T-cell (primary cell): ENCODE results near the gene TMEM176A. TPM values are rescaled to one million over a fixed set of nuclear protein-coding genes. Genes with fewer than 3 reads are reported as not detected.

ENCODE experiments used
- ATAC-seq, 4 experiments: fragments of 200-7000 bp in 3 of 4; fragments of 150-1000 bp in 1 of 4; cut with Tn5 transposase; replicated peaks in 1 of 4; 1 replicate in 3 of 4; 2 replicates in 1 of 4; pipeline ENCODE4 v1.10.0; 2021; ENCODE audit warnings: moderate library complexity in 3 of 4, mild to moderate bottlenecking in 2 of 4, moderate number of reproducible peaks in 1 of 4
- CTCF ChIA-PET, 2 donors: fragments of 300-600 bp; sonication (Branson Sonifier 250); formaldehyde crosslinking; loops; one replicate each; lab custom pipeline; 2022; ENCODE audit warnings: antibody characterized with exemption in 2 of 2; lab: Charles Lee
- POLR2A ChIA-PET, 2 donors: fragments of 300-600 bp; sonication (Branson Sonifier 250); formaldehyde crosslinking; loops; one replicate each; lab custom pipeline; 2022; ENCODE audit warnings: antibody characterized with exemption in 2 of 2; lab: Charles Lee
- DNase-seq, 35 experiments: peaks; one replicate each; pipeline versions ENCODE4 v3.0.0 to v3.0.0-alpha.2; 2013 to 2023
- H3K27ac ChIP-seq: one replicate; pipeline ENCODE4 v1.5.1; 2013; ENCODE audit warnings: low read length
- H3K27me3 ChIP-seq, 2 experiments: replicated peaks in 1 of 2; 1 replicate in 1 of 2; 2 replicates in 1 of 2; pipeline versions ENCODE4 v1.6.1 to v1.7.0; 2013; ENCODE audit warnings: low read length in 1 of 2, mixed read lengths in 1 of 2; ENCODE audit not compliant: control insufficient read depth in 2 of 2, insufficient read depth in 2 of 2; ENCODE audit errors: extremely low read depth in 1 of 2
- H3K36me3 ChIP-seq, 2 donors: 1 replicate in 1 of 2; 2 replicates in 1 of 2; pipeline versions ENCODE4 v1.6.1 to v1.7.0; 2013; ENCODE audit warnings: low read length in 1 of 2; ENCODE audit not compliant: control insufficient read depth in 2 of 2, insufficient read depth in 1 of 2; ENCODE audit errors: extremely low read depth in 1 of 2
- H3K4me1 ChIP-seq, 2 experiments: 1 replicate in 1 of 2; 2 replicates in 1 of 2; pipeline versions ENCODE4 v1.6.1 to v1.7.0; 2013; ENCODE audit warnings: low read length in 2 of 2, mixed read lengths in 1 of 2; ENCODE audit not compliant: insufficient read depth in 2 of 2, control insufficient read depth in 1 of 2; ENCODE audit errors: extremely low read depth in 1 of 2
- H3K4me3 ChIP-seq, 2 donors: 1 replicate in 1 of 2; 2 replicates in 1 of 2; pipeline versions ENCODE4 v1.5.1 to v1.7.0; 2013; ENCODE audit warnings: mild to moderate bottlenecking in 2 of 2, low read length in 1 of 2, moderate library complexity in 1 of 2; ENCODE audit not compliant: control insufficient read depth in 1 of 2; ENCODE audit errors: extremely low read depth in 1 of 2
- H3K9me3 ChIP-seq: 2 replicates; pipeline ENCODE4 v1.7.0; 2013
- H3K27ac Mint-ChIP-seq, 2 donors: one replicate each; pipeline ENCODE4 v1.8.0; 2020 to 2021; ENCODE audit warnings: mild to moderate bottlenecking in 2 of 2, mixed read lengths in 2 of 2
- H3K27me3 Mint-ChIP-seq, 2 donors: one replicate each; pipeline ENCODE4 v1.8.0; 2021 to 2022; ENCODE audit warnings: mixed read lengths in 2 of 2
- H3K36me3 Mint-ChIP-seq: one replicate; pipeline ENCODE4 v1.8.0; 2021; ENCODE audit warnings: mixed read lengths
- H3K4me1 Mint-ChIP-seq, 3 donors: one replicate each; pipeline ENCODE4 v1.8.0; 2020 to 2022; ENCODE audit warnings: mixed read lengths in 3 of 3, mild to moderate bottlenecking in 1 of 3
- H3K4me3 Mint-ChIP-seq, 3 donors: one replicate each; pipeline ENCODE4 v1.8.0; 2020 to 2022; ENCODE audit warnings: mild to moderate bottlenecking in 3 of 3, mixed read lengths in 3 of 3, moderate library complexity in 3 of 3
- H3K9me3 Mint-ChIP-seq, 3 donors: one replicate each; pipeline ENCODE4 v1.8.0; 2020 to 2022; ENCODE audit warnings: mixed read lengths in 3 of 3
- WGBS: methylation state at CpG from one replicate; pipeline ENCODE4 v1.1.5; 2013; ENCODE audit warnings: missing lambda C conversion rate; ENCODE audit not compliant: insufficient coverage; 5-methylcytosine and 5-hydroxymethylcytosine counted together
- total RNA-seq, 35 experiments: library from RNA in 6 of 35; stranded (reverse) in 6 of 35; fragments of 120-200 nt in 1 of 35; gene quantifications; one replicate each; pipeline versions ENCODE4 v1.2.1 to v1.2.4 and lab custom pipeline; 2013 to 2026

TMEM176A gene
- total RNA-seq, 5 donors from 2014 or later (not counting 1 experiment from before 2014, with no cell fraction given): 0.43 to 0.79 (median 0.73) TPM; not detected in 2

DNA sequence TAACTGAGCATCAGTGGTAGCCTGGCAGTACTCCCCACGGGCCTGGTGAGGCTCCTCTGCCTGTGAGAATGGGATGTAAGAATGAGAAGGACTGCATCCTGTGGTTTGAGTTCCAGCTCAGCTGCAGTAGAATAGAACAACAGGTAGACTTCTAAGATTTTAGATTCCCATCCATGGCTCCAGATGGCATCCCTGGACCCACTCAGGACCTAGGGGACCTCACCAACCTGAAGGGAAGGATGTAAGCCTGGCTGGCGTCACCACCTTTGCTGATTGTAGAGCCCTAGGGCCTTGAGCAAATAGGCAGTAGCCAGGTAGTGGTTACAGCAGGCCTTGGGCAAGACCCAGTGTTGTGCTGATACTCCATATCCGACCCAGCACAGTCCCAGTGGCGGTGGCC lies 42.1 kb downstream of the TMEM176A start:
- ChIA-PET POLR2A (no interaction called here), CTCF (no interaction called here)
- H3K9me3 ChIP-seq: no peaks in the 10 kb centered on the region
- Mint-ChIP-seq H3K36me3 (no peaks in the 10 kb centered on the region), H3K4me3 (no peak overlapping the region), H3K9me3 (no peaks in the 10 kb centered on the region), H3K27ac (no peak overlapping the region), H3K27me3 (no peaks in the 10 kb centered on the region), H3K4me1 (no peaks in the 10 kb centered on the region)
- 70% methylated on average over 2 of the region's 4 CpGs for WGBS
- no peaks in the 10 kb centered on the region for H3K4me1 ChIP-seq
- no peak overlapping the region for H3K4me3 ChIP-seq
- no peaks in the 10 kb centered on the region for H3K36me3 ChIP-seq
- ATAC-seq (no peak), DNase-seq (no peak)
- H3K27me3 ChIP-seq: peaks cover 0 to 13% of the 10 kb centered on the region in 2 experiments
- no peak overlapping the region for H3K27ac ChIP-seq

DNA sequence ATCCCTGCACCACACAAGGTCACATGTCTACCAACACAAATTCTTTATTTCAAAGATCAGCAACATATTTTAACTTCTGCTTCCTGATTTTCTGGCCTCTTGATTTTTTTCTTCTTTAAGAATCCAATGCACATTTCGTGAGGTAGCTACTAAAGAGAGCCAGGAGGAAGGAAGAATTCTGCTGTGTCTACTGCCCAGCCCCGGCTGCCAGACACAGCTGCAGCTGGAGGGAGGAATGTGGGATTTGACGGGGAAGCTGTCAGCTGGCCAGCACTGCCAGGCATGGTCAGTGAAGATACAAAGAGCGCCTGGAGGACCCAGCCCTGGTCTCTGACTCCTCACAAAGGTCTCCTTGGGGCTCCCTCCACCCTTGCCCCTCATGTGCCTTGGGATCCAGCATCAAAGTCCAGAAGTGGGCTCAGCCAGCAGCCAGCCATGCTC lies 44.9 kb downstream of the TMEM176A start:
- ChIA-PET CTCF (interaction anchor here in 1 of 2 donors (0.6 kb wide), 1 partner anchor 59 kb away, joined by 3 read pairs; no protein-coding TSS in a partner anchor), POLR2A (no interaction called here)
- no peaks in the 10 kb centered on the region for H3K4me1 Mint-ChIP-seq
- no peaks in the 10 kb centered on the region for H3K4me1 ChIP-seq
- ATAC-seq: no peak
- no peaks in the 10 kb centered on the region for H3K9me3 ChIP-seq
- H3K27me3 Mint-ChIP-seq: peaks cover 0 to 7% of the 10 kb centered on the region in 2 donors
- H3K4me3 ChIP-seq: no peak overlapping the region
- H3K27me3 ChIP-seq: peaks cover 0 to 12% of the 10 kb centered on the region in 2 experiments
- H3K4me3 Mint-ChIP-seq: no peak overlapping the region
- H3K9me3 Mint-ChIP-seq: no peaks in the 10 kb centered on the region
- no peak overlapping the region for H3K27ac Mint-ChIP-seq
- DNase-seq: peak in 1 of 35 experiments; percentile 14
- H3K36me3 ChIP-seq: no peaks in the 10 kb centered on the region
- H3K36me3 Mint-ChIP-seq: no peaks in the 10 kb centered on the region
- H3K27ac ChIP-seq: no peak overlapping the region
- 58% methylated on average over 3 of the region's 4 CpGs for WGBS

DNA sequence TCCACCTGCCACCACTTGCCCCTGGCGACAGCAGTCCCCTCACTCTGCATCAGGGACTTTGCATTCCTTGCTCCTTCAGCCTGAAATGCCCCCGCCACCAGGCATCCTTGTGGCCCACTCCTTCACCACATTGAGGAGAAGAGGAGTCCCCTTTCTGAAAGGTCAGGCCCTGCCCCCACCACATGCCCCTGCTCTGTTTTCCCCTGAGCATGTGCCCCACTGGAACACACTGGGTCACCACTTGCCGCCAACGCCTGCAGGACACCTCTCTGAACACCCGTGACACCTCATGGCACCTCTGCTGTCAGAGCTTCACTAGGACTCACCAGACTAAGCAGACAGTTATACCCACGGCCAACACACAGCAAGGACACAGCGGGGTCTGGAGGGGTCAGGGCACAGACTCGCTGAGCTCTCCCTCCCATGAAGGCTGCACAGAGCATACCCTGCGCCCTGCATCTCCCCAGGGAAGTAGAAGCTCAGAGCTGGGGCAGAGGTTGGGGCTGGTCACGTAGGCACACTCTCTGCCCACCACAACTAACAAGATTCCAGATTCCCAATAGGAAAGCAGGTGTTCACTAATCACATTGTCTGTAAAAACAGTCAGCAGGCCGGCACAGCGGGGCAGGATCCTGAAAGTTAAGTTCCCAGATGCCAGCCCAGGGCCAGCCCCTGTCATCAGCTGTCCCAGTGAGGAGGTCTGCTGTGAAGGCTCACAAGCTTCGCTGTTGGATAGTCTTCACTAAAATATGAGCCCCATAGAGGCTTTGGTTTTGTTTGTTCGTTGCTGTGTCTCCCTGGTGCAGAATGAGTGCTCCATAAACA lies 45.9 kb downstream of the TMEM176A start:
- Mint-ChIP-seq H3K4me3 (no peak overlapping the region), H3K9me3 (no peaks in the 10 kb centered on the region), H3K27me3 (peaks cover 9 to 14% of the 10 kb centered on the region in 2 donors), H3K4me1 (no peaks in the 10 kb centered on the region), H3K27ac (no peak overlapping the region), H3K36me3 (no peaks in the 10 kb centered on the region)
- WGBS: 86% methylated on average over 8 of the region's 14 CpGs
- POLR2A ChIA-PET: no interaction called here
- H3K4me3 ChIP-seq: no peak overlapping the region
- DNase-seq (no peak), ATAC-seq (no peak)
- H3K4me1 ChIP-seq: no peaks in the 10 kb centered on the region
- peaks cover 0 to 16% of the 10 kb centered on the region in 2 experiments for H3K27me3 ChIP-seq
- H3K9me3 ChIP-seq: no peaks in the 10 kb centered on the region
- H3K27ac ChIP-seq: no peak overlapping the region
- H3K36me3 ChIP-seq: no peaks in the 10 kb centered on the region
- CTCF ChIA-PET: no interaction called here

- H3K36me3 ChIP-seq: no peaks in the 10 kb centered on the region
- H3K27me3 Mint-ChIP-seq: peaks cover 19 to 23% of the 10 kb centered on the region in 2 donors
- ATAC-seq (no peak), DNase-seq (no peak)
- POLR2A ChIA-PET: no interaction called here
- no peak overlapping the region for H3K27ac Mint-ChIP-seq
- H3K4me1 ChIP-seq: no peaks in the 10 kb centered on the region
- no peak overlapping the region for H3K4me3 ChIP-seq
- H3K36me3 Mint-ChIP-seq: no peaks in the 10 kb centered on the region
- H3K27me3 ChIP-seq: peaks cover 0 to 20% of the 10 kb centered on the region in 2 experiments
- no peaks in the 10 kb centered on the region for H3K4me1 Mint-ChIP-seq
- no peak overlapping the region for H3K27ac ChIP-seq
- no peak overlapping the region for H3K4me3 Mint-ChIP-seq
- H3K9me3 ChIP-seq: no peaks in the 10 kb centered on the region
- no peaks in the 10 kb centered on the region for H3K9me3 Mint-ChIP-seq
- WGBS: 89% methylated on average over 1 of the region's 5 CpGs
- CTCF ChIA-PET: no interaction called here
Observed at GRCh38 chr7:150847536-150847935, 47.0 kb downstream of the TMEM176A start.

- ATAC-seq (no peak), DNase-seq (peak in 1 of 35 experiments; percentile 2)
- no peaks in the 10 kb centered on the region for H3K36me3 ChIP-seq
- Mint-ChIP-seq H3K9me3 (no peaks in the 10 kb centered on the region), H3K36me3 (no peaks in the 10 kb centered on the region), H3K4me3 (no peak overlapping the region), H3K27me3 (peaks cover 25 to 28% of the 10 kb centered on the region in 2 donors), H3K27ac (no peak overlapping the region), H3K4me1 (no peaks in the 10 kb centered on the region)
- H3K27ac ChIP-seq: no peak overlapping the region
- H3K9me3 ChIP-seq: no peaks in the 10 kb centered on the region
- peaks cover 0 to 22% of the 10 kb centered on the region in 2 experiments for H3K27me3 ChIP-seq
- no peaks in the 10 kb centered on the region for H3K4me1 ChIP-seq
- ChIA-PET CTCF (no interaction called here), POLR2A (no interaction called here)
- 78% methylated on average over 3 of the region's 8 CpGs for WGBS
- no peak overlapping the region for H3K4me3 ChIP-seq
Observed at GRCh38 chr7:150848111-150848510, 47.5 kb downstream of the TMEM176A start.

DNA sequence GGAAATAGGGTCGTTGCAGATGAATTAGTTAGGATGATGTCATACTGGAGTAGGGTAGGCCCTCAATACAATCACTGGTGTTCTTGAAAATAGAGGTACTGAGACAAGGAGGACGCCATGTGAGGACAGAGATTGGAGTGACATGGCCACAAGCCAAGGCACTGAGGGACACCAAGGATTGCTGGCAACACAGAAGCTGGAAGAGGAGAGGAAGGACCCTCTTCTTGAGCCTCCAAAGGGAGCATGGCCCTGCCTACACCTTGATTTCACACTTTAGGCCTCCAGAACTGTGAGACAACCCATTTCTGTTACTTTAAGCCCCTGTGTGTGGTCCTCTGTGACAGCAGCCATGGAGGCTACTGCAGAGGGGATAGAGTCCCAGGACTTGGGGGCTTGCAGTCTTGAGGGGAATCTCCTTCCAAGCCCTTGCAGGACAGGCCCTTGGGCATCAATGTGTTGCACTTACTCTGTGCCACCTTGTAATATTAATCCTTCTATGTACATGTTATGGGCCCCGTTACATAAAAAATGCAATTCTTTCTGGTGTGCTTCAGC lies 48.1 kb downstream of the TMEM176A start:
- no peak overlapping the region for H3K4me3 Mint-ChIP-seq
- peaks cover 25 to 28% of the 10 kb centered on the region in 2 donors for H3K27me3 Mint-ChIP-seq
- ChIA-PET CTCF (interaction anchor here in 1 of 2 donors (0.6 kb wide), 1 partner anchor 105 kb away, joined by 8 read pairs; no protein-coding TSS in a partner anchor), POLR2A (no interaction called here)
- Histone ChIP-seq H3K36me3 (no peaks in the 10 kb centered on the region), H3K27me3 (peaks cover 0 to 22% of the 10 kb centered on the region in 2 experiments), H3K27ac (no peak overlapping the region), H3K4me1 (no peaks in the 10 kb centered on the region), H3K9me3 (no peaks in the 10 kb centered on the region), H3K4me3 (no peak overlapping the region)
- no peaks in the 10 kb centered on the region for H3K4me1 Mint-ChIP-seq
- ATAC-seq (no peak), DNase-seq (no peak)
- no peaks in the 10 kb centered on the region for H3K9me3 Mint-ChIP-seq
- WGBS: 76% methylated on average over 3 of the region's 3 CpGs
- no peaks in the 10 kb centered on the region for H3K36me3 Mint-ChIP-seq
- no peak overlapping the region for H3K27ac Mint-ChIP-seq
